HG03064 (cell line): Measurements from ENCODE around the gene DOCK9.

Experiments used
- ATAC-seq: cut with Tn5 transposase; IDR thresholded peaks from one replicate; pipeline ENCODE4 v1.9.1; 2021; ENCODE audit warnings: low read depth; ENCODE audit not compliant: unreplicated experiment

The DOCK9 gene

DNA sequence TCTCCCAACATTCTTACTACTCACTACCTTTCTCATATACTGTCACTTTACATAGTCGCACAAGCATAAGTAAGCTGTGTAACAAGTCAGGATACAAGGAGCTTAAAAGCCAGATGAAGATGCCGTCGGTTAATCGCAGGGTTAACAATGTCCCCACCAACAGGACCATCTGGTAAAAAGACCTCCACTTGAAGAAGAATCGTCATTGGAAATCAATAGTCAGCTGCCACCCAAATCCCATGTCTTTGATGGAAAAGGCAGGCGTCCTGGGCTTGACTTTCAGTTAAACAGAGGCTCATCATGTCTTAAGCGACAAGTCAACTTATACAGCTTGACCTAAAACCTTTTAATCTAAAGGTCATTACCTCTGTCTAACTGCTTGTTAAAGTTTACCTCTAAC lies 27.2 kb downstream of the DOCK9 start:
- ATAC-seq, result no peak

DNA sequence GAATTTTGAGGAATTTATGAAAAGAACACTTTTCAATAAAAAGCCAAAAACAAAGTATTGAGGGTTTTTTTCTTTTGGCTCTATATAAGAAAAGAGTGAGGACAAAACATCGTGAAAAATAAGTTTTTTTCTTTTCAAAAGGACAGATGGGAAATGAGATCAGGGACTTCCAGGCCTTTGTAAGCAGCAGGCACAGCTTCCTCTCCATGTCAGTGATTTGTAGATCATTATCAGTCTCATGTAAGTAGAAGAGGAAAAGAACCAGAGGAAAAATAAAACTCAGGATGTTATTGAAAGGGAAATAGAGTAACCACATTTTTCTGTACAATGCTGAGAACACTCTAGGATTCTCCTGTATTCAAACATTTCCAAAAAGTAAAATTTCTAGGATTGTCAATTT lies 29.9 kb downstream of the DOCK9 start:
- no peak for ATAC-seq

DNA sequence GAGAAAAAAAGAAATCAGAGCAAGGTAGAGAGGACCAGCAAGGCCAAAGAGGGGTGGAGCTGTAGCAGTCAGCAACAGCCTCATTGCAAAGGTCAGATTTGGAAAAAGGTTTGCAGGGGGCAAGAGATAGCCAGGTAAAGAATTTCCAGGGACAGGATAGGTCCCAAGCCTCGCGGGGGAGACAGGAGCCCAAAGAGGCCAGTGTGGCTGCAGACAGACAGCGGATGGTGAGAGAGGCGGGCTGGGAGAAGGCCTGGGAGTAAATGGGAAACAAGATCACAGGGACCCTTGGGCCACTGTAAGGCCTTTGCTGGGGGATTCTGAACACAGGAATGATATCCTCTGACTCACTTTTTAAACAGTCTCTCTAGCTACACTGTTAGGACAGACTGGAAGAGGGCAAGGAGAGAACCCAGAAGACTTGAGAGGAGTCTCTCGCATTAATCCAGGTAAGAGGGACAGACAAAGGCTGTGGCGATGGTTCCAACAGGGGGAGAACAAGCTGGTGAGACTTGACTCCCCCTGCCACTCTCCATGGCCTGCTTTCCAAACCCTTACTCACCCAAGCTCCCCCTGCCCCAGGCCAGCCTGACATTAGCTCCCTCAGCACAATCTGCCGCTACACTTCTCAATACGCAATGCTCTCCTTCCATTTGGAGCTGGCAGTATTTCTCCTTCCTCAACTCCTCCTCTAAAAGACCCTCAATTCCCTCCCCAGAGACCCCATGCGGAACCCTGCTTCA lies 31.8 kb downstream of the DOCK9 start:
- ATAC-seq, result no peak

- ATAC-seq, result no peak
Observed at GRCh38 chr13:98944336-98944735, 33.5 kb downstream of the DOCK9 start.

GRCh38 chr13:98942997-98943396 lies 34.9 kb downstream of the DOCK9 start:
- ATAC-seq, result no peak

DNA sequence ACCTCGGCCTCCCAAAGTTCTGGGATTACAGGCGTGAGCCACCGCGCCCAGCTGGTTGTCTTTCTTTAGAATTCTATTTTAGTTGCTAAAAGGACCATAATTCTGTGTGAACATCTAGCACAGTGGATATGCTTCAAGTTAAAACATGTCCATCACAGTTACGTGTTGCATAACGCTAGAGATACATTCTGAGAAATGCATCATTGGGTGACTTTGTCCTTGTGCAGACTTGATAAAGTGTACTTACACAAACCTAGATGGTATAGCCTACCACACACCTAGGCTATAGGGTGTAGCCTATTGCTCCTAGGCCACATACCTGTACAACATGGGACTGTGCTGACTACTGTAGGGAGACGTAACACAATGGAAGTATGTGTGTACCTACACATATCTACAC lies 35.4 kb downstream of the DOCK9 start:
- ATAC-seq, result no peak

- no peak for ATAC-seq
Observed at GRCh38 chr13:98941536-98941935, 36.3 kb downstream of the DOCK9 start.

DNA sequence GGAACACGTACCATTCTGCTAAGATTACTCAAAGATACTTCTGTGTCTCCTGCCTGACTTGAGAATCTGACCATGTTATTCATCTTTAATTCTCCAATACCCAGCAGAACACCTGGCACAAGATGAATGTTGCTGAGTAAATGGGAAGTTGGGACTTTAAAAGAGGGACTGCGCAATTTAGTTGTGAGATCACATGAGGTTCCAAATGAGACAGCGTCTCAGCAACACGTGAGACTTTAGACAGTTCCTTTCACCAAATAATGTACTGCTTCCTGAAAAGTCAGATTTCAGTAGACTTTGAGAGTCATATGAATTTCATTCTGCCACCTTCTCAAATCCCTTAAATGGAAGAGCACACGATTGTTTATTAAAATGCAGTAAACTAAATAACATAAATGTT lies 36.7 kb downstream of the DOCK9 start:
- no peak for ATAC-seq

GRCh38 chr13:98940325-98941001 lies 37.4 kb downstream of the DOCK9 start:
- ATAC-seq, result no peak

GRCh38 chr13:98939660-98940191 lies 38.1 kb downstream of the DOCK9 start:
- ATAC-seq, result no peak

DNA sequence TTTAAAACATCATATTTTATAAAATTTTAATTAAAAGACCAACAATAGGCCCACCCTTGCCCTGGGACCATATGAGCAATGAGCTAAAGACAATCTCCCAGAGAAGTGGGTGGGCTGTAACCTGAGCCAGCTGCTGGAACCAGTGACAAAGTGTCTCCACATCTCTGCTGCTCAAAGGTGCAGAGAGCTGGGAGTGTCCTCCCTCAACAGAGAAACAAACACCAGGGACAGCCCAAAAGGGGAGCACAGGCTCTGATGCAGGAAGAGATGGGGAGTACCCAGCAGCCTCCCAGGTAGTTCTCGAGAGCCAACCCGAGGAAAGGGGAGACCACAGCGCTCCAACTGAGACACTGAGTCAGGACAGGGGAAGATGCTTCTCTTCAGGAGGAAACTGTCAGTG lies 39.1 kb downstream of the DOCK9 start:
- no peak for ATAC-seq

DNA sequence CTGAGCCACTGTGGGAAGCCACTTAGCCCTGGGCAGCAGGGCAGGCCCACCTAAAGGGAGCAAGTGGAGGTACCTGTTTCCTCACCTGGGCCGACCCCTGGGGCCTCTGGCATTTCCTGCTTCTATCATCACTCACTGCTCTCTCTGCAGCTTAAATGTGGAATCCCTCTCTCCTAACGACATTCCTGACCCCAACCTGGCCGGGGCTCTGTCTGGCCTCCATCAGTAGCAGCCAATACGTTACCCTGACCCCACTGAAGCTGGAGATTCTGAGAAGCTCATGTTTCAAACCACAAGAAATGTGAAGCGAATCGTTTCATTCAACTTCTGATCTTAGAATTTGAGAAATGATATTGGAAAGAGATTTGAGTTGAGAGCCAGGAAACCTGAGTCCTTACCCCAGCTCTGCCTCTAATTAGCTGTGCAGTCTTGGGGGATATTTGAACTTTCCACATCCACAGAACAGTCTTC lies 39.9 kb downstream of the DOCK9 start:
- ATAC-seq, result no peak

DNA sequence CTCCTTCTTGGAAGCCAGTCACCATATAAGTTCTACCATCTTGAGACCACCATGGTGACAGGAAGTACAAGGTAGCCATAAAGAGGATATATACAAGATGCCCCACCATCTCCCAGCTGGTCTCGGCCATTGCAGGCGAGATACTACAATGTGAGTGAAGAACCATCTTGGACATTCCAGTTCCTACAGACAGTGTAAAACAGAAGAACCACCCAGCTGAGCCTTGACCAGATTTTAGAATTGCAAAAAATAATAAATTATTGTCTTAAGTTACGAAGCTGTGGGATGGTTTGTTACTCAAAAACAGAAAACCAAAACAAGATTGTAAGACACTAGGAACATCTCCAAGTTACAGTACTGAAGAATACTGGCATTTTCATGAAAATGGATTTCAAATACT lies 43.6 kb downstream of the DOCK9 start:
- no peak for ATAC-seq

- no peak for ATAC-seq
Observed at GRCh38 chr13:98930151-98930591, 47.7 kb downstream of the DOCK9 start.

- no peak for ATAC-seq
Observed at GRCh38 chr13:98927951-98928927, 49.6 kb downstream of the DOCK9 start.

- ATAC-seq, result no peak
Observed at GRCh38 chr13:98925949-98926348, 51.9 kb downstream of the DOCK9 start.

DNA sequence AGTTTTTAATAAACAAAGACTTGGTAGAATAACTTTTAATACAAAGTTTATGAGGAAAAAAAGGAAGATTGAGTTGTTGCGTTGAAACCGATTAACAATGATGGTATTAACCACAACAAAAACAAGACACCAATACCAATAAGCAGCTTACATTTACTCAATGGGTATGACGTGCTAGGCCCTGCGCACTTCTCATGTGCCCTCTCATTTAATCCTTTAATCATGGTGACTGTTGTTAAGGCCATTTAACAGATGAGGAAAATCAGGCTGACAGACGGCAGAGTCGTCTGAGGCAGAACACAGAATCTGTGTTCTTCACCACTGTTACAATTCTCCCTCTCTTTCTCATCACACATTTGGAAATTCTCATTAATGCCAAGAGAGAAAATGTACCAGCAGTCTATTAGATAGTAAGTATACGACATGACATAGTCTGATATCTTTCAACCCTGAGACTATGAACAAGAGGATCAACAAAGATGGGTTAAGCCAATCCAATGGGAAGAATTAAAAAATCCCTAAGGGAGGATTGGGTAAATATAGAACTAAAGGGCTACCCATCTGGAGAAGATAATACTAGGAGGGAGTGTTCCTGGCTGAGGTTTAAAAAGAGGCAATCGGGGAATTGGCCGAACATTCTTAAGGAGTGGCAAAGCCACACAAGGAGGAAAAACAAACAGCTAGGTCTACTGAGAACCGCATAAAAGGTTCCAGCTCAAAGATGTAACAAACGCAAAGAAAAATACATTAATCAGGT lies 54.0 kb downstream of the DOCK9 start:
- ATAC-seq, result no peak

DNA sequence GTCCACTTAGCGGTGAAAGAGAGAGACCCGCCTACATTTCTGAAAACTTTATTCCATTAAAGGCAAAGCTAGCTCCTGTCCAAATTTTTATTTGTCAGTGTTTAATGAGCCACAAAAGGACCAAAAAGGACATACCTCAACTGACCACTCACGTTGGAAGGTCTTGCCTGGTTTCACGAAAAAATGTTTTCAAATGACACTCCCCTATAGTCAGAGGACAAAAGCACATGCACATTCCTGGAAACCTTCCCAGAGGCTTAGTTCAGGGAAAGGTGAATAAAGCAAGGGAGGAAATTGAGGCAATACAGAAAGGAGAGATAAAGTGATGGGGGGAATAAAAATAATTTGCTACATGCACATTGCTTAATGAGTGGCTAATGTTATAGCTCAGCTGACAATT lies 55.6 kb downstream of the DOCK9 start:
- ATAC-seq, result no peak

GRCh38 chr13:98921786-98922185 lies 56.1 kb downstream of the DOCK9 start:
- no peak for ATAC-seq

DNA sequence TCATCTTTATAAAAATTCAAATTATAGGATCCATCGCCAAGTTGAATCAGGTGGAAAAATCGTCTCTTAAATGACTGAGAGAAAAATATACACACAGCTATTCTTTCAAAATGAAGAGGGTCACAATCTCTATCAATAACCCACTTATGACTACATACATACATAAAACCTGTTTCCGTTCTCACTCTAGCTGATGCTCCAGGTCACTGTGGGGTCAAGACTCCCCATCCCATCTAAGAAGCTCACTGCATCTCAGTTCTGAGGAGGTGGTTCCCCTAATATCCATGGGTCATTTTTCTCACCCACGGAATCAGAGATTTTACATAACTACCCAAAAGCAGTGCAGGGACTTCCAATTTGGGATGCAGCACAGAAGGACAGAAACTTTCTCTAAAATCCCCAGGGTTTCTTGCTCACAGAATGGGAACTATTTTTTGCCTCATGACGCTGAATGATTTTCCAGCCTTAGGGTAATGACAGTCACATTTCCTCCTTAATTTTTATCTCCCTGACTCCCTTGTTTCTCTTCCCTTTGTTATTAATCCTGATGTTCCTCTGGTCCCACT lies 56.8 kb downstream of the DOCK9 start:
- no peak for ATAC-seq
